SH-SY5Y (cell line): ENCODE data around the gene TBC1D8.

Source experiments
- GATA2 ChIP-seq: IDR thresholded peaks from 2 replicates; pipeline ENCODE4 v1.6.1; 2011; ENCODE audit warnings: mild to moderate bottlenecking, low read depth, low read length
- GATA3 ChIP-seq: IDR thresholded peaks from 2 replicates; pipeline ENCODE4 v1.6.1; 2011; ENCODE audit warnings: low read depth, mild to moderate bottlenecking, low read length, moderate library complexity

The TBC1D8 gene

GRCh38 chr2:101052147-101052546, 99.0 kb downstream of the TBC1D8 start:
- TF ChIP-seq GATA3, result no peak
- no peak for TF ChIP-seq GATA2

- TF ChIP-seq GATA2 (no peak), GATA3 (no peak)
Measured at GRCh38 chr2:101048756-101049155, 102.4 kb downstream of the TBC1D8 start.

GRCh38 chr2:101047774-101048173, 103.4 kb downstream of the TBC1D8 start:
- TF ChIP-seq GATA3 (no peak), GATA2 (no peak)

GRCh38 chr2:101047075-101047766, 104.0 kb downstream of the TBC1D8 start:
- TF ChIP-seq GATA3, result no peak
- TF ChIP-seq GATA2, result no peak

GRCh38 chr2:101045330-101045729, 105.9 kb downstream of the TBC1D8 start:
- no peak for TF ChIP-seq GATA2
- TF ChIP-seq GATA3, result no peak

- no peak for TF ChIP-seq GATA2
- no peak for TF ChIP-seq GATA3
Measured at GRCh38 chr2:101041413-101041812, 109.8 kb downstream of the TBC1D8 start.

- TF ChIP-seq GATA3, result no peak
- TF ChIP-seq GATA2, result no peak
Measured at GRCh38 chr2:101040761-101041160, 110.4 kb downstream of the TBC1D8 start.

GRCh38 chr2:101040072-101040471, 111.1 kb downstream of the TBC1D8 start:
- TF ChIP-seq GATA3, result no peak
- TF ChIP-seq GATA2, result no peak

GRCh38 chr2:101038455-101039255, 112.5 kb downstream of the TBC1D8 start:
- no peak for TF ChIP-seq GATA3
- TF ChIP-seq GATA2, result no peak

GRCh38 chr2:101037161-101037755, 113.9 kb downstream of the TBC1D8 start:
- TF ChIP-seq GATA3 (no peak), GATA2 (no peak)

- no peak for TF ChIP-seq GATA3
- TF ChIP-seq GATA2, result no peak
Measured at GRCh38 chr2:101036562-101036961, 114.6 kb downstream of the TBC1D8 start.

GRCh38 chr2:101032084-101032776, 119.0 kb downstream of the TBC1D8 start:
- TF ChIP-seq GATA2 (no peak), GATA3 (no peak)

GRCh38 chr2:101030866-101031554, 120.2 kb downstream of the TBC1D8 start:
- TF ChIP-seq GATA3 (no peak), GATA2 (no peak)
